Osteoblast (primary cell): ENCODE measurements around the gene GPR34. TPM values are rescaled to one million over a fixed set of nuclear protein-coding genes. Genes with fewer than 3 reads are reported as not detected.
A peak's percentile ranks its signal among the peaks of the same experiment; 100 is the strongest.
"Not testable (repeated sequence)": the region's sequence is repeated elsewhere in the genome, so short reads cannot be mapped to it uniquely, and the experiment has no call there.

ENCODE experiments used
- DNase-seq: peaks from one replicate; pipeline ENCODE4 v3.0.0; 2011; ENCODE audit warnings: low spot score, mixed read lengths; ENCODE audit not compliant: insufficient read length; ENCODE audit errors: missing footprints
- H2AFZ ChIP-seq: 2 replicates; pipeline ENCODE4 v1.6.0; 2011; ENCODE audit warnings: mild to moderate bottlenecking, low read length
- H3K27ac ChIP-seq: 2 replicates; pipeline ENCODE4 v1.5.1; 2011; ENCODE audit warnings: mild to moderate bottlenecking, low read depth, low read length, moderate library complexity
- H3K27me3 ChIP-seq: 2 replicates; pipeline ENCODE4 v1.6.0; 2012; ENCODE audit warnings: mild to moderate bottlenecking, control low read depth, inconsistent platforms, low read length, moderate library complexity; ENCODE audit not compliant: insufficient read depth
- H3K36me3 ChIP-seq: 2 replicates; pipeline ENCODE4 v1.5.1; 2011; ENCODE audit warnings: mild to moderate bottlenecking, low read length, control low read depth, moderate library complexity; ENCODE audit not compliant: insufficient read depth
- H3K4me1 ChIP-seq: 2 replicates; pipeline ENCODE4 v1.5.1; 2011; ENCODE audit warnings: mild to moderate bottlenecking, low read length, control low read depth, moderate library complexity; ENCODE audit not compliant: insufficient read depth
- H3K4me2 ChIP-seq: 2 replicates; pipeline ENCODE4 v1.6.0; 2011; ENCODE audit warnings: mild to moderate bottlenecking, low read length; ENCODE audit not compliant: insufficient read depth
- H3K4me3 ChIP-seq: fragments of 200-600 bp; sonication (generic); 3 replicates; pipeline ENCODE4 v1.5.1; 2012; ENCODE audit warnings: mild to moderate bottlenecking, low read length, inconsistent platforms; ENCODE audit not compliant: insufficient read depth
- H3K79me2 ChIP-seq: 2 replicates; pipeline ENCODE4 v1.6.0; 2012; ENCODE audit warnings: mild to moderate bottlenecking, low read length, control low read depth, inconsistent platforms; ENCODE audit not compliant: insufficient read depth
- H3K9me3 ChIP-seq: 2 replicates; pipeline ENCODE4 v1.5.1; 2011; ENCODE audit warnings: low read depth, low read length, control low read depth
- H4K20me1 ChIP-seq: 2 replicates; pipeline ENCODE4 v1.6.0; 2012; ENCODE audit warnings: mild to moderate bottlenecking, low read length, control low read depth; ENCODE audit not compliant: insufficient read depth
- CTCF ChIP-seq: IDR thresholded peaks from 2 replicates; pipeline ENCODE4 v1.5.1; 2011; ENCODE audit warnings: mild to moderate bottlenecking, low read depth, low read length, moderate library complexity; ENCODE audit errors: extremely low read depth
- total RNA-seq: library from RNA; depleted of rRNA; stranded (reverse); fragments of >200 nt; gene quantifications from 2 replicates; pipeline ENCODE4 v1.2.3, GENCODE V29; 2012

The GPR34 gene
- total RNA-seq, 1 donor: 0.72 TPM

DNA sequence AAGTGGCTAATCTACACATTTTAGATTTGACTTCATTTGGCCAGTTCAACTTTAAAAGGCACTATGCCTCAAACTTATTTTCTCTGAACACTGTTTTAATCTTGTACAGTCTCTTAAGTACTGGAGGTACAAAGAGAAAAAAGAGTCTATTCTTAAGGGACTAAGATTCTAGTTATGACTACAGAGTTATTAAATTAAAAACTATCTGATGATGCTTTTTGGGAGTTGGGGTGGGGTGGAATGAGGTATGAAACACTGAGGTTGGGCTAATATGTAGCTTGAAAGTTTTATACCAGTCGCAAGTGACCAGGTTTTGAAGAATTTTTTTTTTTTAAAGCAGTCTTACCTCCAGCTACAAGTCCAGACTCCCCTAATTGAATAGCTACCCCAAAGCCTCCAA is 17.7 kb upstream of the GPR34 start:
- Histone ChIP-seq H3K9me3 (no peaks in the 10 kb centered on the region), H3K79me2 (no peaks in the 10 kb centered on the region), H3K27ac (no peak overlapping the region), H4K20me1 (no peaks in the 10 kb centered on the region), H3K36me3 (no peaks in the 10 kb centered on the region), H3K4me3 (no peak overlapping the region), H3K4me2 (no peak overlapping the region), H3K27me3 (peaks cover 3% of the 10 kb centered on the region), H3K4me1 (peaks cover 5% of the 10 kb centered on the region), H2AFZ (no peak overlapping the region)
- TF ChIP-seq CTCF: no peak
- no peak for DNase-seq

DNA sequence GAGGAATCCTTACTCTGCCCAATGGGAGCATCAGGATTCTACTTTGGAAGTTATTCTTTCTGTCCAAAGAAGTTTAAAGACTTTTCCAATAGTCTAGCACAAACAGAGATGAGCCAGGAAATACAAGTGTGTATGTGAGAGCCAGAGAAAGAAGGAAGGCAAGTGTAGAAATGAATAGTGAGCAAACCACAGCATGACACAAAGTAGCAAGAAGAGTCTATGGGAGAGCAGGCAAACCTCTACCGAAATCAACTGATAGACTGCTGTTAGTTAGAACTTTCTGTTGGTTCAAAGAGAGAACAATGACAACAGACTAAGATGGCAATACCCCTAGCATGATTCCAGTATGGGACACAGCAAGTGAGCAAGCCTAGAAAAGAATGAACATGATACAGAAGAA is 16.1 kb upstream of the GPR34 start:
- Histone ChIP-seq H3K36me3 (no peaks in the 10 kb centered on the region), H3K9me3 (no peaks in the 10 kb centered on the region), H2AFZ (no peak overlapping the region), H3K4me1 (peaks cover 5% of the 10 kb centered on the region), H3K27ac (no peak overlapping the region), H3K79me2 (no peaks in the 10 kb centered on the region), H3K4me3 (no peak overlapping the region), H4K20me1 (no peaks in the 10 kb centered on the region), H3K4me2 (no peak overlapping the region), H3K27me3 (peaks cover 3% of the 10 kb centered on the region)
- no peak for TF ChIP-seq CTCF
- DNase-seq: no peak

- not testable (repeated sequence) for H3K36me3 ChIP-seq, H3K79me2 ChIP-seq, H3K4me1 ChIP-seq, H3K27ac ChIP-seq, H3K4me2 ChIP-seq, H3K9me3 ChIP-seq, H3K4me3 ChIP-seq, H3K27me3 ChIP-seq, H4K20me1 ChIP-seq, DNase-seq, H2AFZ ChIP-seq
Measured at GRCh38 chrX:41676361-41676760, 12.4 kb upstream of the GPR34 start.

GRCh38 chrX:41677183-41678060 is 11.4 kb upstream of the GPR34 start:
- H3K4me3 ChIP-seq: no peak overlapping the region
- no peak for TF ChIP-seq CTCF
- no peaks in the 10 kb centered on the region for H3K4me1 ChIP-seq
- H3K9me3 ChIP-seq: no peaks in the 10 kb centered on the region
- H3K4me2 ChIP-seq: no peak overlapping the region
- H3K27ac ChIP-seq: peak overlapping the region; percentile 27
- no peaks in the 10 kb centered on the region for H4K20me1 ChIP-seq
- DNase-seq: peak; percentile 55
- no peaks in the 10 kb centered on the region for H3K79me2 ChIP-seq
- H3K36me3 ChIP-seq: no peaks in the 10 kb centered on the region
- no peaks in the 10 kb centered on the region for H3K27me3 ChIP-seq
- no peak overlapping the region for H2AFZ ChIP-seq
